Measurements from ENCODE around the gene SRPX2.

SRPX2 gene

GRCh38 chrX:100649550-100650356 is 5.8 kb downstream of the SRPX2 start:
- no peak for DNase-seq (ENCODE audit: low read depth in 1 of 2, low spot score in 1 of 2)

- DNase-seq (ENCODE audit: low read depth in 1 of 2, low spot score in 1 of 2), result no peak
Measured at GRCh38 chrX:100650841-100651240, 6.8 kb downstream of the SRPX2 start.

GRCh38 chrX:100652266-100652665 is 8.3 kb downstream of the SRPX2 start:
- no peak for DNase-seq (ENCODE audit: low read depth in 1 of 2, low spot score in 1 of 2)

GRCh38 chrX:100654261-100654660 is 10.3 kb downstream of the SRPX2 start:
- no peak for DNase-seq (ENCODE audit: low read depth in 1 of 2, low spot score in 1 of 2)

- DNase-seq (ENCODE audit: low read depth in 1 of 2, low spot score in 1 of 2), result no peak
Measured at GRCh38 chrX:100658941-100659381, 15.0 kb downstream of the SRPX2 start.

- no peak for DNase-seq (ENCODE audit: low read depth in 1 of 2, low spot score in 1 of 2)
Measured at GRCh38 chrX:100659431-100660137, 15.6 kb downstream of the SRPX2 start.

GRCh38 chrX:100662170-100662569 is 18.2 kb downstream of the SRPX2 start:
- DNase-seq (ENCODE audit: low read depth in 1 of 2, low spot score in 1 of 2), result no peak

- DNase-seq (ENCODE audit: low read depth in 1 of 2, low spot score in 1 of 2), result no peak
Measured at GRCh38 chrX:100662796-100663195, 18.8 kb downstream of the SRPX2 start.

- DNase-seq (ENCODE audit: low read depth in 1 of 2, low spot score in 1 of 2), result no peak
Measured at GRCh38 chrX:100663642-100664041, 19.6 kb downstream of the SRPX2 start.

- no peak for DNase-seq (ENCODE audit: low read depth in 1 of 2, low spot score in 1 of 2)
Measured at GRCh38 chrX:100672966-100673365, 29.0 kb downstream of the SRPX2 start.

- DNase-seq (ENCODE audit: low read depth in 1 of 2, low spot score in 1 of 2), result no peak
Measured at GRCh38 chrX:100673397-100673953, 29.5 kb downstream of the SRPX2 start.

GRCh38 chrX:100674705-100675104 is 30.7 kb downstream of the SRPX2 start:
- no peak for DNase-seq (ENCODE audit: low read depth in 1 of 2, low spot score in 1 of 2)

- DNase-seq (ENCODE audit: low read depth in 1 of 2, low spot score in 1 of 2), result no peak
Measured at GRCh38 chrX:100677611-100678181, 33.7 kb downstream of the SRPX2 start.

GRCh38 chrX:100680756-100681155 is 36.8 kb downstream of the SRPX2 start:
- no peak for DNase-seq (ENCODE audit: low read depth in 1 of 2, low spot score in 1 of 2)

GRCh38 chrX:100681599-100681998 is 37.6 kb downstream of the SRPX2 start:
- no peak for DNase-seq (ENCODE audit: low read depth in 1 of 2, low spot score in 1 of 2)

GRCh38 chrX:100682939-100683338 is 38.9 kb downstream of the SRPX2 start:
- no peak for DNase-seq (ENCODE audit: low read depth in 1 of 2, low spot score in 1 of 2)

- peak; percentile 12 to 36 for DNase-seq (ENCODE audit: low read depth in 1 of 2, low spot score in 1 of 2)
Measured at GRCh38 chrX:100685284-100685996, 41.4 kb downstream of the SRPX2 start.

- DNase-seq (ENCODE audit: low read depth in 1 of 2, low spot score in 1 of 2), result no peak
Measured at GRCh38 chrX:100685997-100686305, 42.0 kb downstream of the SRPX2 start.

GRCh38 chrX:100687128-100687527 is 43.1 kb downstream of the SRPX2 start:
- no peak for DNase-seq (ENCODE audit: low read depth in 1 of 2, low spot score in 1 of 2)

GRCh38 chrX:100687546-100687945 is 43.5 kb downstream of the SRPX2 start:
- DNase-seq (ENCODE audit: low read depth in 1 of 2, low spot score in 1 of 2), result no peak

- no peak for DNase-seq (ENCODE audit: low read depth in 1 of 2, low spot score in 1 of 2)
Measured at GRCh38 chrX:100695302-100695701, 51.3 kb downstream of the SRPX2 start.
